ENCODE data around the gene DNAH7.

- no peak for TF ChIP-seq REST (IDR thresholded peaks at IDR 0.05; ENCODE audit: unreplicated experiment)
- TF ChIP-seq CTCF (conservative IDR thresholded peaks at IDR 0.05; ENCODE audit: low read depth in 2 of 2) = no peak
- TF ChIP-seq EZH2phosphoT487 (IDR thresholded peaks at IDR 0.05; ENCODE audit: unreplicated experiment) = no peak
- TF ChIP-seq ZNF114 (CRISPR knock-in tag; IDR thresholded peaks at IDR 0.05) = no peak
- TF ChIP-seq POLR2AphosphoS5 (IDR thresholded peaks at IDR 0.05; ENCODE audit: low read depth) = no peak
- TF ChIP-seq CREB1 (CRISPR knock-in tag; IDR thresholded peaks at IDR 0.05; ENCODE audit: low read depth) = no peak
- no peak for TF ChIP-seq JUNB (IDR thresholded peaks at IDR 0.05; ENCODE audit: unreplicated experiment)
- TF ChIP-seq EZH2 (IDR thresholded peaks at IDR 0.05; ENCODE audit: low read depth, unreplicated experiment) = no peak
- no peak for TF ChIP-seq NANOG (IDR thresholded peaks at IDR 0.05; ENCODE audit: borderline replicate concordance)
- no peak for TF ChIP-seq STAT1 (IDR thresholded peaks at IDR 0.05; ENCODE audit: unreplicated experiment)
These were observed 309.8 kb downstream of the DNAH7 start for GRCh38 chr2:195758846-195759245.
